NB4 (cell line): ENCODE measurements around the gene NEB.

Source experiments
- DNase-seq: peaks from one replicate; pipeline ENCODE4 v3.0.0; 2010; ENCODE audit warnings: low read depth
- H3K4me3 ChIP-seq: one replicate; pipeline ENCODE4 v1.5.1; 2011; ENCODE audit warnings: mild to moderate bottlenecking, low read depth, low read length, moderate library complexity
- CTCF ChIP-seq: IDR thresholded peaks from one replicate; pipeline ENCODE4 v1.5.1; 2012; ENCODE audit warnings: low read depth, low read length
- MAX ChIP-seq: IDR thresholded peaks from 2 replicates; pipeline ENCODE4 v1.6.1; 2011; ENCODE audit warnings: low read depth, low read length
- MYC ChIP-seq: IDR thresholded peaks from 2 replicates; pipeline ENCODE4 v1.6.1; 2011; ENCODE audit warnings: low read depth, low read length
- POLR2A ChIP-seq: IDR thresholded peaks from 2 replicates; pipeline ENCODE4 v1.6.1; 2011; ENCODE audit warnings: mild to moderate bottlenecking; ENCODE audit not compliant: insufficient read length; ENCODE audit errors: extremely low read depth

The NEB gene

GRCh38 chr2:151577116-151577515, 157.2 kb downstream of the NEB start:
- H3K4me3 ChIP-seq = no peak overlapping the region
- TF ChIP-seq POLR2A = no peak
- no peak for TF ChIP-seq MYC
- no peak for TF ChIP-seq CTCF
- no peak for TF ChIP-seq MAX
- no peak for DNase-seq

- no peak for DNase-seq
- no peak for TF ChIP-seq CTCF
- no peak for TF ChIP-seq MYC
- no peak for TF ChIP-seq MAX
- TF ChIP-seq POLR2A = no peak
- H3K4me3 ChIP-seq = no peak overlapping the region
Measured at GRCh38 chr2:151576080-151576479, 158.2 kb downstream of the NEB start.

GRCh38 chr2:151575338-151575737, 158.9 kb downstream of the NEB start:
- no peak for DNase-seq
- no peak overlapping the region for H3K4me3 ChIP-seq
- TF ChIP-seq MAX = no peak
- TF ChIP-seq MYC = no peak
- no peak for TF ChIP-seq CTCF
- TF ChIP-seq POLR2A = no peak

- no peak for DNase-seq
- TF ChIP-seq POLR2A (no peak), MAX (no peak), CTCF (no peak), MYC (no peak)
Measured at GRCh38 chr2:151570191-151570590, 164.1 kb downstream of the NEB start.

GRCh38 chr2:151569167-151569566, 165.1 kb downstream of the NEB start:
- DNase-seq = no peak
- no peak overlapping the region for H3K4me3 ChIP-seq
- TF ChIP-seq MYC = no peak
- TF ChIP-seq MAX = no peak
- TF ChIP-seq CTCF = no peak
- TF ChIP-seq POLR2A = no peak

More at GRCh38 chr2:151570191-151570590, 164.1 kb downstream of the NEB start:
- H3K4me3 ChIP-seq = no peak overlapping the region

GRCh38 chr2:151568501-151568900, 165.8 kb downstream of the NEB start:
- no peak overlapping the region for H3K4me3 ChIP-seq
- no peak for DNase-seq
- TF ChIP-seq CTCF (no peak), POLR2A (no peak), MAX (no peak), MYC (no peak)
